ENCODE measurements around the gene A3GALT2. TPM values are rescaled to one million over a fixed set of nuclear protein-coding genes. Genes with fewer than 3 reads are reported as not detected.

Gene A3GALT2
- polyA plus RNA-seq, 1 experiment: not detected

DNA sequence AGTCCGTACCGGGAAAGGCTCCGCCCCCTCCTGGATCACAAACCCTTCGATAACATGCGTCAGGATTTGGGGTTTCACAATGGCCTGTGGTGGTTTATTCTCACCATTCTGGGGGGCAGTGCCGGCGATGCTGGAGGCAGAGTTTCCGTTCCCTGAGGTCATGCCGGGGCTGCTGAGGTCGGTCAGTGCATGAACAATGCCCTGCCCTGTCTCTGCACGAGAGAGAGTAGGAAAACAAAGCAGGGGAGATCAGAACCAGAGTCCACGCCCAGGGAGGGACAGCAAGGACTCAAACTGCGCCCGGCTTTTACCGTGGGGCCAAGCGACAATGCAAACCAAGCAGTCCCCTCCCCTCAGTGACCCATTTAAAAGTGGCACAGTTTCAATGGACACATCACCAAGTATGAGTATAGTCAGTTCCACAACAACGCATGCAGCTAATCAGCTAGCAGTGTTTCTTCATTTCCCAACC is 13.2 kb upstream of the A3GALT2 start:
- peaks cover 40% of the 10 kb centered on the region for H3K36me3 ChIP-seq (ENCODE audit: control insufficient read depth, insufficient read depth, low read length)
- ChIA-PET CTCF (interaction anchor here (0.6 to 1.5 kb wide), 2 partner anchors 21 to 137 kb away, joined by 3 to 4 read pairs; no protein-coding TSS in a partner anchor), POLR2A (no interaction called here)
- no peak overlapping the region for H3K4me3 ChIP-seq (ENCODE audit: low read depth, low read length)
- DNase-seq (ENCODE audit: low read depth): no peak
- TF ChIP-seq, protein P1, sequence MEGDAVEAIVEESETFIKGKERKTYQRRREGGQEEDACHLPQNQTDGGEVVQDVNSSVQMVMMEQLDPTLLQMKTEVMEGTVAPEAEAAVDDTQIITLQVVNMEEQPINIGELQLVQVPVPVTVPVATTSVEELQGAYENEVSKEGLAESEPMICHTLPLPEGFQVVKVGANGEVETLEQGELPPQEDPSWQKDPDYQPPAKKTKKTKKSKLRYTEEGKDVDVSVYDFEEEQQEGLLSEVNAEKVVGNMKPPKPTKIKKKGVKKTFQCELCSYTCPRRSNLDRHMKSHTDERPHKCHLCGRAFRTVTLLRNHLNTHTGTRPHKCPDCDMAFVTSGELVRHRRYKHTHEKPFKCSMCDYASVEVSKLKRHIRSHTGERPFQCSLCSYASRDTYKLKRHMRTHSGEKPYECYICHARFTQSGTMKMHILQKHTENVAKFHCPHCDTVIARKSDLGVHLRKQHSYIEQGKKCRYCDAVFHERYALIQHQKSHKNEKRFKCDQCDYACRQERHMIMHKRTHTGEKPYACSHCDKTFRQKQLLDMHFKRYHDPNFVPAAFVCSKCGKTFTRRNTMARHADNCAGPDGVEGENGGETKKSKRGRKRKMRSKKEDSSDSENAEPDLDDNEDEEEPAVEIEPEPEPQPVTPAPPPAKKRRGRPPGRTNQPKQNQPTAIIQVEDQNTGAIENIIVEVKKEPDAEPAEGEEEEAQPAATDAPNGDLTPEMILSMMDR (IDR thresholded peaks at IDR 0.05; ENCODE audit: insufficient read depth, low read depth, low read length): no peak
- H3K27me3 ChIP-seq (ENCODE audit: control insufficient read depth, insufficient read depth, low read length): no peaks in the 10 kb centered on the region

DNA sequence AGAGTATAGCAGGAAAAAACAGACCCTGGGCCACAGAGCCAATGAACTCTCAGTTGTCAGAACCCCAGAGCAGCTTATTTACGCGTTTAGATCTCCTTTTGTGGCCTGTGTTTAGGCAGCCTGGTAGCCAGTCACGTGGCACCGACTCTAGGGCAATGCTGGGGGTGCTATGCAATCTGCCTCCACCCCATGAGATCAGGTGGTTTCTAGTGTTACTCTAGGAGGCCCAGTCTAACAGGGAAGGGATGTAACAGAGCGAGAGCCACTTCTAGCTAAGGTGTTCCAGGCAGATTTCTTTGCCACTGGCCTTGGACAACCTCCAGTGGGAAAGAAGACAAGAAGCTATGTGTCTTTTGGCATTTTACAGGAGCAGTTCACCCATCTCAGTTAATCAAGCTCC is 12.0 kb upstream of the A3GALT2 start:
- H3K36me3 ChIP-seq (ENCODE audit: control insufficient read depth, insufficient read depth, low read length): peaks cover 46% of the 10 kb centered on the region
- POLR2A ChIA-PET: no interaction called here
- no peaks in the 10 kb centered on the region for H3K27me3 ChIP-seq (ENCODE audit: control insufficient read depth, insufficient read depth, low read length)
- CTCF ChIA-PET: interaction anchor here (1.0 to 1.5 kb wide), 2 partner anchors 12 to 123 kb away, joined by 3 to 5 read pairs; no protein-coding TSS in a partner anchor
- H3K4me3 ChIP-seq (ENCODE audit: low read depth, low read length): no peak overlapping the region
- TF ChIP-seq, protein P1 (IDR thresholded peaks at IDR 0.05; ENCODE audit: insufficient read depth, low read depth, low read length): no peak
- no peak for DNase-seq (ENCODE audit: low read depth)

DNA sequence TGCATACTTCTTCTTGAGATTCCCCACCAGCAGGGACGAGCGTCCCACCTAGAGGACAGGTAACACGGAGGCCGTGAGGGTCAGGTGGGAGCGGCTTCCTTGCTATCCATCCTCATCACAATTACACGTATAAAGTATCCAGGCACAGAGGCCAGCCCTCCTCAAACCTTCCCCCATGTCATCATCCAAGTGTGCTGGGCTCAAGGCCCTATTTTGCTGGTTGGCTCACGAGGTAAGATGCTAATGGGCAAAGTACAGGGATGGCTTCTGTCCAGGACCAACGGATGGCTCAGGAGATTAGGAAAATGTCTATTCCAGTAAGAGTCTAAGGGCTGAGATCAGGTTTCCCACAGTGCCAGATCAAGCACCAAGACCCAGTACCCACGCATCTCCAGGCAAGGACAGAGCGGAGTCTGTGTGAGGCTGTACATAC is 11.5 kb upstream of the A3GALT2 start:
- H3K36me3 ChIP-seq (ENCODE audit: control insufficient read depth, insufficient read depth, low read length): peaks cover 46% of the 10 kb centered on the region
- no peaks in the 10 kb centered on the region for H3K27me3 ChIP-seq (ENCODE audit: control insufficient read depth, insufficient read depth, low read length)
- ChIA-PET CTCF (interaction anchor here (1.5 kb wide), 1 partner anchor 123 kb away, joined by 5 read pairs; no protein-coding TSS in a partner anchor), POLR2A (no interaction called here)
- TF ChIP-seq, protein P1 (IDR thresholded peaks at IDR 0.05; ENCODE audit: insufficient read depth, low read depth, low read length): no peak
- DNase-seq (ENCODE audit: low read depth): no peak
- no peak overlapping the region for H3K4me3 ChIP-seq (ENCODE audit: low read depth, low read length)

DNA sequence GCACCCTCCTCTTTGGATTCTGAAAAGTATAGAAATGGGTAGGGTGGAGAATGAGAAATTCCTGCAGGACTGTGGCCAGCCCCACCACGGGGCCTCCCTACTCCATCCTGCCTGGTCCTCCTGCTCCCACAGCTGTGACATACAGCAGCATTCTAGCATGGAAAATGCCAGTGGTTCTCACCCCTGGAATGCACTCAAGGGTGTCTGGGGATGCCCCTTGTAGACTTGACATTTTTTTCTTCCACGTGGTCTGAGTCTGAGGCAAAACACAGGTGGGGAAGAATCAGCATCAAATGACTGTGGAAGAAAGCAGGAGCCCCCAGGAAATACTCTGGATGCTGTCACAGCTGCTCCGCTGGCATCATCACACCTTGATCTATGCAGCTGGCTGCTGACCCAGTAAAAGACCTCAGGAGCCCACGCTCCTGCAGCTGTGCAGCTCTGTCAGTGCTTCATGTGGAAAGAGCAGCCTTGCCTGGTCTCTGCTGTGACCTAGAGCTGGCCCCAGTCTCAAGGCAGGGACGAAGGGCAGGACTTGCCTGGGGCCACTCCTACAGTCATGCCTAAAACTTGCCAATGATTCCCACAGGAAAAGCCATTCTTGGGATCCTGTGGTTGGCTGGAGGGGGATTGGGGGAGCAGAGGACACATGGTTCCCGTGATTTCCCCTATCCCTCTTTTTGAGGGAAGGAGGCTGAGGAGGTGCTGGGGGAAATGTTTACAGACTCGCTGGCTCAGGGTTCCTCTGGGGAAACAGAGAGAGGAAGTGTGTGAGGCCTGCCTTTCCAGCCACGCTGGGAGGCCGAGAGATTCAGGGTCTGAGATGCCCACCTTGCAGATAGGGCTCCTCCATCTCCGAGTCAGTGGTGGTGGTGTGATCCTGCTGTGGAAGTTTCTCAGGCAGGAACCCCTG is 10.8 kb upstream of the A3GALT2 start:
- ChIA-PET CTCF (interaction anchor here (1.4 to 1.5 kb wide), 3 partner anchors 8 to 125 kb away, joined by 3 to 8 read pairs (median 6); no protein-coding TSS in a partner anchor), POLR2A (no interaction called here)
- TF ChIP-seq, protein P1 (IDR thresholded peaks at IDR 0.05; ENCODE audit: insufficient read depth, low read depth, low read length): no peak
- Histone ChIP-seq H3K4me3 (ENCODE audit: low read depth, low read length) (no peak overlapping the region), H3K27me3 (ENCODE audit: control insufficient read depth, insufficient read depth, low read length) (no peaks in the 10 kb centered on the region), H3K36me3 (ENCODE audit: control insufficient read depth, insufficient read depth, low read length) (peaks cover 50% of the 10 kb centered on the region)
- DNase-seq (ENCODE audit: low read depth): no peak

DNA sequence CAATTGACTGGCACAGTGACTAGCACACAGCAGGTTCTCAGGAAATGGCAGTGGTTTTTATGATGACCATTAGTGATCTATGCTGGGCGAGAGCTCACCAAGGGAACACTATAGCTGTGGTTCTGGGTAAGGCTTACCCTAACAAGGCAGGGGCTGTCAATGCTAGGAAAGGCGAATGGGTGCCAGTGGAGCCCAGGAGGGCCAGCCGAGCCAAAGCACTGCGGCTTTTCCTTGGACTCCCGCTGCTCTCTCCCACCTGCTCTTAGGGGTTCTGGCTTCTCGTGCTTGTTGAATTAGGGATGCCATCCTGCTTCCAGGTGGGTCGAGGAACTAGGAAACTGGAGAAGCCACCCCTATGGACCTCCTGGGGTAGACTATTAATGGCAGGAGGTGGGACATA is 10.0 kb upstream of the A3GALT2 start:
- no peak for DNase-seq (ENCODE audit: low read depth)
- TF ChIP-seq, protein P1 (IDR thresholded peaks at IDR 0.05; ENCODE audit: insufficient read depth, low read depth, low read length): no peak
- CTCF ChIA-PET: interaction anchor here (1.4 to 2.5 kb wide), 4 partner anchors 8 to 125 kb away, joined by 3 to 8 read pairs (median 6); no protein-coding TSS in a partner anchor
- Histone ChIP-seq H3K4me3 (ENCODE audit: low read depth, low read length) (no peak overlapping the region), H3K36me3 (ENCODE audit: control insufficient read depth, insufficient read depth, low read length) (peaks cover 54% of the 10 kb centered on the region), H3K27me3 (ENCODE audit: control insufficient read depth, insufficient read depth, low read length) (no peaks in the 10 kb centered on the region)
- POLR2A ChIA-PET: no interaction called here
